ENCODE results near the gene KLHL26.

Gene KLHL26

GRCh38 chr19:18671303-18672043, 34.6 kb downstream of the KLHL26 start:
- intact Hi-C loops (cut with DNase I; ENCODE audit: low total_unique reads) = loop anchor here (5.0 kb wide), 1 partner anchor 74 kb away; no protein-coding TSS in a partner anchor
- Histone ChIP-seq H3K27ac (peak overlapping the region; percentile 80 to 99), H3K36me3 (peaks cover 29 to 55% (median 32%) of the 10 kb centered on the region in 3 donors)

GRCh38 chr19:18672044-18672451, 35.2 kb downstream of the KLHL26 start:
- H3K36me3 ChIP-seq = peaks cover 29 to 49% (median 32%) of the 10 kb centered on the region in 3 donors
- peak overlapping the region; percentile 15 to 22 for H3K4me3 ChIP-seq
- H3K9me3 ChIP-seq = no peaks in the 10 kb centered on the region
- no peaks in the 10 kb centered on the region for H3K27me3 ChIP-seq
- intact Hi-C loops (cut with DNase I; ENCODE audit: low total_unique reads) = loop anchor here (5.0 kb wide), 1 partner anchor 75 kb away; no protein-coding TSS in a partner anchor
- peak overlapping the region; percentile 80 to 99 for H3K27ac ChIP-seq
- DNase-seq = peak in 1 of 2 donors; percentile 77
- H3K4me1 ChIP-seq = peaks cover 0 to 65% (median 34%) of the 10 kb centered on the region in 4 donors
- TF ChIP-seq CTCF (IDR thresholded peaks at IDR 0.05) = no peak

More at GRCh38 chr19:18671303-18672043, 34.6 kb downstream of the KLHL26 start:
- TF ChIP-seq CTCF (IDR thresholded peaks at IDR 0.05) = no peak
- Histone ChIP-seq H3K4me1 (peaks cover 0 to 71% (median 37%) of the 10 kb centered on the region in 4 donors), H3K9me3 (no peaks in the 10 kb centered on the region), H3K4me3 (no peak overlapping the region), H3K27me3 (no peaks in the 10 kb centered on the region)
- DNase-seq = peak in 1 of 2 donors; percentile 69

- H3K36me3 ChIP-seq = peaks cover 22 to 42% (median 29%) of the 10 kb centered on the region in 3 donors
- peak; percentile 71 to 94 for DNase-seq
- H3K27ac ChIP-seq = peak overlapping the region; percentile 80 to 99
- peak; percentile 22 to 41 for TF ChIP-seq CTCF (IDR thresholded peaks at IDR 0.05)
- H3K9me3 ChIP-seq = no peaks in the 10 kb centered on the region
- H3K4me1 ChIP-seq = peaks cover 0 to 66% (median 39%) of the 10 kb centered on the region in 4 donors
- intact Hi-C loops (cut with DNase I; ENCODE audit: low total_unique reads) = loop anchor here (5.0 kb wide), 1 partner anchor 75 kb away; no protein-coding TSS in a partner anchor
- H3K4me3 ChIP-seq = peak overlapping the region; percentile 15 to 22
- H3K27me3 ChIP-seq = no peaks in the 10 kb centered on the region
Observed at GRCh38 chr19:18672606-18673337, 35.9 kb downstream of the KLHL26 start.

GRCh38 chr19:18674616-18675015, 37.8 kb downstream of the KLHL26 start:
- Histone ChIP-seq H3K27me3 (no peaks in the 10 kb centered on the region), H3K4me3 (no peak overlapping the region), H3K36me3 (peaks cover 3 to 23% (median 10%) of the 10 kb centered on the region in 3 donors), H3K27ac (peak overlapping the region; percentile 80 to 99), H3K9me3 (no peaks in the 10 kb centered on the region), H3K4me1 (peaks cover 0 to 70% (median 48%) of the 10 kb centered on the region in 4 donors)
- intact Hi-C loops (cut with DNase I; ENCODE audit: low total_unique reads) = loop anchor here (5.0 kb wide), 1 partner anchor 77 kb away; no protein-coding TSS in a partner anchor
- DNase-seq = no peak
- no peak for TF ChIP-seq CTCF (IDR thresholded peaks at IDR 0.05)

- Histone ChIP-seq H3K27me3 (no peaks in the 10 kb centered on the region), H3K4me1 (peaks cover 0 to 60% (median 47%) of the 10 kb centered on the region in 4 donors), H3K27ac (peak overlapping the region; percentile 43 to 99), H3K9me3 (no peaks in the 10 kb centered on the region), H3K36me3 (peaks cover 0 to 12% (median 5%) of the 10 kb centered on the region in 3 donors), H3K4me3 (no peak overlapping the region)
- DNase-seq = no peak
- intact Hi-C loops (cut with DNase I; ENCODE audit: low total_unique reads) = no loop called here
- no peak for TF ChIP-seq CTCF (IDR thresholded peaks at IDR 0.05)
Observed at GRCh38 chr19:18675779-18676178, 39.0 kb downstream of the KLHL26 start.
